K562 (cell line): ENCODE results near the gene PLXDC1. TPM values are rescaled to one million over a fixed set of nuclear protein-coding genes. Genes with fewer than 3 reads are reported as not detected.
A peak's percentile ranks its signal among the peaks of the same experiment; 100 is the strongest.

Experiments used
- BRD9 ChIP-seq: fragments of 450-650 bp; IDR thresholded peaks from 2 replicates; pipeline ENCODE4 v1.6.1; 2018; ENCODE audit warnings: low read depth; ENCODE audit not compliant: partially characterized antibody
- CSDE1 ChIP-seq, 2 experiments: fragments of 450-650 bp; IDR thresholded peaks; 2 replicates each; pipeline ENCODE4 v1.6.1; 2016; ENCODE audit warnings: mild to moderate bottlenecking in 1 of 2
- FOXJ3 ChIP-seq: sonication (generic); formaldehyde crosslinking; IDR thresholded peaks from 2 replicates; pipeline ENCODE4 v1.4.0; 2020; ENCODE audit warnings: mild to moderate bottlenecking, missing genetic modification reagents
- HDAC1 ChIP-seq, 2 experiments: fragments of 450-650 bp; IDR thresholded peaks; 2 replicates each; pipeline ENCODE4 v1.6.1; 2016 to 2017; ENCODE audit warnings: inconsistent platforms in 1 of 2, mild to moderate bottlenecking in 1 of 2, moderate library complexity in 1 of 2
- JUNB ChIP-seq: fragments of 450-650 bp; formaldehyde crosslinking; conservative IDR thresholded peaks from 2 replicates; pipeline ENCODE4 v1.4.0; 2020; ENCODE audit warnings: mild to moderate bottlenecking
- L3MBTL2 ChIP-seq: fragments of 450-650 bp; IDR thresholded peaks from 2 replicates; pipeline ENCODE4 v1.6.1; 2016; ENCODE audit warnings: mild to moderate bottlenecking, moderate library complexity
- MTA2 ChIP-seq: fragments of 450-650 bp; IDR thresholded peaks from 2 replicates; pipeline ENCODE4 v1.6.1; 2016; ENCODE audit warnings: low read depth
- PHF21A ChIP-seq: fragments of 450-650 bp; IDR thresholded peaks from 2 replicates; pipeline ENCODE4 v1.6.1; 2017; ENCODE audit warnings: low read depth, borderline replicate concordance
- PTBP1 ChIP-seq: fragments of 200-400 bp; formaldehyde crosslinking; IDR thresholded peaks from 2 replicates; pipeline ENCODE4 v1.6.1; 2017; ENCODE audit warnings: low read depth, low read length
- ZC3H4 ChIP-seq: sonication (generic); formaldehyde crosslinking; IDR thresholded peaks from 2 replicates; pipeline ENCODE4 v1.9.0; 2021; ENCODE audit warnings: missing genetic modification reagents, borderline replicate concordance
- ZNF316 ChIP-seq: fragments of 450-650 bp; IDR thresholded peaks from 2 replicates; pipeline ENCODE4 v1.6.1; 2016
- polyA plus RNA-seq, 8 experiments: library from polyadenylated mRNA; depleted of rRNA in 4 of 8; stranded (reverse) in 5 of 8; unstranded in 3 of 8; fragments of >200 nt; fragmentation: Nextera tagmentation in 2 of 8; fragmentation: Illumina TruSeq in 1 of 8; extraction: Ambion mirVana in 2 of 8; extraction: Trizol in 1 of 8; gene quantifications; 2 replicates each; pipeline versions ENCODE4 v1.2.1 to v1.2.3, GENCODE V29; 2011 to 2014; ENCODE audit warnings: inconsistent platforms in 1 of 8, missing spikeins in 1 of 8
- total RNA-seq, 7 experiments: library from RNA; depleted of rRNA in 6 of 7; stranded (reverse); fragments of >200 nt in 6 of 7; fragmentation: Illumina TruSeq in 2 of 7; extraction: Trizol in 2 of 7; gene quantifications; 2 replicates each; pipeline versions ENCODE4 v1.2.1 to v1.2.3, GENCODE V29; 2011 to 2021; ENCODE audit warnings: low replicate concordance in 1 of 7
- TF ChIP-seq, protein P1 (sequence below): IDR thresholded peaks from 2 replicates; pipeline ENCODE4 v1.6.1; 2014; ENCODE audit warnings: antibody characterized with exemption
- TF ChIP-seq, protein P2 (sequence below): sonication (generic); formaldehyde crosslinking; IDR thresholded peaks from 2 replicates; pipeline ENCODE4 v1.8.1; 2023; ENCODE audit warnings: mild to moderate bottlenecking, missing genetic modification reagents
- TF ChIP-seq, protein P3 (sequence below): sonication (generic); formaldehyde crosslinking; IDR thresholded peaks from 2 replicates; pipeline ENCODE4 v1.8.0; 2022; ENCODE audit warnings: missing genetic modification reagents, mild to moderate bottlenecking, borderline replicate concordance
- TF ChIP-seq, protein P4 (sequence below): sonication (generic); formaldehyde crosslinking; IDR thresholded peaks from 2 replicates; pipeline ENCODE4 v1.8.0; 2022; ENCODE audit warnings: mild to moderate bottlenecking, missing genetic modification reagents
- TF ChIP-seq, protein P5 (sequence below): fragments of 450-650 bp; formaldehyde crosslinking; IDR thresholded peaks from 2 replicates; pipeline ENCODE4 v1.4.0; 2022; ENCODE audit warnings: mild to moderate bottlenecking, moderate library complexity
- TF ChIP-seq, protein P6 (sequence below), 2 experiments: fragments of 150-350 bp in 1 of 2; IDR thresholded peaks; 2 replicates each; pipeline ENCODE4 v1.6.1; 2012 to 2016; ENCODE audit warnings: low read depth in 2 of 2, low read length in 2 of 2, mild to moderate bottlenecking in 1 of 2, moderate library complexity in 1 of 2

The PLXDC1 gene
- total and polyA plus RNA-seq, 9 of the 15 experiments (the other 6 are each of a cell fraction or from before 2014, with no cell fraction given), result not detected

DNA sequence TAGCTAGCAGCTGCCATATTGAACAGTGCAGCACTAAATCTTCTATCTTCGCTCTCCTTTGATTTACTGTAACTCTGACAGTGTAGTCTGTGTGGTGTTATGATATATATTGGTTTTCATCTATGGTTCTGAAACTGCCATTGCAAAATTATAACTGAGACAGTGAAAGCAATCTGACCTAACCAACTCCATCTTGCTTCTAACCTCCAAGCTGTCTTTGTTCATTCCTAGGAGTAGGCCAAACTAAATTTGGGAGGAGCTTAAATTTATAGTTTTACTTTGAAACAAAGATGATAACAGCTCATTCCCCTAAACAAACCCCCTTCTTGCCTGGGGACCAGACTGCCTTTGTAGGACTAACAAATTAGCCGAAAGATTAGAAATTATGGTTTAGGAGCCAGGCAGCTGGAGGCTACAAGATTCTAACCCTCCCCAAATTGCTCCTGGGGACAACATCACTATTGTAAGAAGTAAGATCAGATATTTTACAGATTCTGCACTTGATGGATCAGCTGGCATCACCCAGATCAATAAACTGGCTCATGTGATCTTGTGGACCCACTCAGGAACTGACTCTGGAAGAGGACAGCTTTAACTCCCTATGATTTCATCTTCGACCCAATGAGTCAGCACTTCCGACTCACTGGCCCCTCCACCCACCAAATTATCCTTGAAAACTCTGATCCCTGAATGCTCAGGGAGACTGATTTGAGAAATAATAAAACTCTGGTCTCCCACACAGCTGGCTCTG, 137.2 kb downstream of the PLXDC1 start (continued):
- TF ChIP-seq, protein P1, sequence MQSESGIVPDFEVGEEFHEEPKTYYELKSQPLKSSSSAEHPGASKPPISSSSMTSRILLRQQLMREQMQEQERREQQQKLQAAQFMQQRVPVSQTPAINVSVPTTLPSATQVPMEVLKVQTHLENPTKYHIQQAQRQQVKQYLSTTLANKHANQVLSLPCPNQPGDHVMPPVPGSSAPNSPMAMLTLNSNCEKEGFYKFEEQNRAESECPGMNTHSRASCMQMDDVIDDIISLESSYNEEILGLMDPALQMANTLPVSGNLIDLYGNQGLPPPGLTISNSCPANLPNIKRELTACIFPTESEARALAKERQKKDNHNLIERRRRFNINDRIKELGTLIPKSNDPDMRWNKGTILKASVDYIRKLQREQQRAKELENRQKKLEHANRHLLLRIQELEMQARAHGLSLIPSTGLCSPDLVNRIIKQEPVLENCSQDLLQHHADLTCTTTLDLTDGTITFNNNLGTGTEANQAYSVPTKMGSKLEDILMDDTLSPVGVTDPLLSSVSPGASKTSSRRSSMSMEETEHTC, result no peak
- TF ChIP-seq FOXJ3 (CRISPR knock-in tag) (no peak), ZC3H4 (CRISPR knock-in tag) (no peak), BRD9 (no peak), JUNB (CRISPR knock-in tag) (no peak), ZNF316 (peak; percentile 98), HDAC1 (IDR thresholded peaks at IDR 0.05) (no peak), CSDE1 (IDR thresholded peaks at IDR 0.05) (no peak), PHF21A (no peak), MTA2 (no peak), L3MBTL2 (no peak), PTBP1 (no peak)
- TF ChIP-seq, protein P2, sequence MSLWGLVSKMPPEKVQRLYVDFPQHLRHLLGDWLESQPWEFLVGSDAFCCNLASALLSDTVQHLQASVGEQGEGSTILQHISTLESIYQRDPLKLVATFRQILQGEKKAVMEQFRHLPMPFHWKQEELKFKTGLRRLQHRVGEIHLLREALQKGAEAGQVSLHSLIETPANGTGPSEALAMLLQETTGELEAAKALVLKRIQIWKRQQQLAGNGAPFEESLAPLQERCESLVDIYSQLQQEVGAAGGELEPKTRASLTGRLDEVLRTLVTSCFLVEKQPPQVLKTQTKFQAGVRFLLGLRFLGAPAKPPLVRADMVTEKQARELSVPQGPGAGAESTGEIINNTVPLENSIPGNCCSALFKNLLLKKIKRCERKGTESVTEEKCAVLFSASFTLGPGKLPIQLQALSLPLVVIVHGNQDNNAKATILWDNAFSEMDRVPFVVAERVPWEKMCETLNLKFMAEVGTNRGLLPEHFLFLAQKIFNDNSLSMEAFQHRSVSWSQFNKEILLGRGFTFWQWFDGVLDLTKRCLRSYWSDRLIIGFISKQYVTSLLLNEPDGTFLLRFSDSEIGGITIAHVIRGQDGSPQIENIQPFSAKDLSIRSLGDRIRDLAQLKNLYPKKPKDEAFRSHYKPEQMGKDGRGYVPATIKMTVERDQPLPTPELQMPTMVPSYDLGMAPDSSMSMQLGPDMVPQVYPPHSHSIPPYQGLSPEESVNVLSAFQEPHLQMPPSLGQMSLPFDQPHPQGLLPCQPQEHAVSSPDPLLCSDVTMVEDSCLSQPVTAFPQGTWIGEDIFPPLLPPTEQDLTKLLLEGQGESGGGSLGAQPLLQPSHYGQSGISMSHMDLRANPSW (CRISPR knock-in tag), result no peak
- TF ChIP-seq, protein P3, sequence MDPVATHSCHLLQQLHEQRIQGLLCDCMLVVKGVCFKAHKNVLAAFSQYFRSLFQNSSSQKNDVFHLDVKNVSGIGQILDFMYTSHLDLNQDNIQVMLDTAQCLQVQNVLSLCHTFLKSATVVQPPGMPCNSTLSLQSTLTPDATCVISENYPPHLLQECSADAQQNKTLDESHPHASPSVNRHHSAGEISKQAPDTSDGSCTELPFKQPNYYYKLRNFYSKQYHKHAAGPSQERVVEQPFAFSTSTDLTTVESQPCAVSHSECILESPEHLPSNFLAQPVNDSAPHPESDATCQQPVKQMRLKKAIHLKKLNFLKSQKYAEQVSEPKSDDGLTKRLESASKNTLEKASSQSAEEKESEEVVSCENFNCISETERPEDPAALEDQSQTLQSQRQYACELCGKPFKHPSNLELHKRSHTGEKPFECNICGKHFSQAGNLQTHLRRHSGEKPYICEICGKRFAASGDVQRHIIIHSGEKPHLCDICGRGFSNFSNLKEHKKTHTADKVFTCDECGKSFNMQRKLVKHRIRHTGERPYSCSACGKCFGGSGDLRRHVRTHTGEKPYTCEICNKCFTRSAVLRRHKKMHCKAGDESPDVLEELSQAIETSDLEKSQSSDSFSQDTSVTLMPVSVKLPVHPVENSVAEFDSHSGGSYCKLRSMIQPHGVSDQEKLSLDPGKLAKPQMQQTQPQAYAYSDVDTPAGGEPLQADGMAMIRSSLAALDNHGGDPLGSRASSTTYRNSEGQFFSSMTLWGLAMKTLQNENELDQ, result no peak
- TF ChIP-seq, protein P4, sequence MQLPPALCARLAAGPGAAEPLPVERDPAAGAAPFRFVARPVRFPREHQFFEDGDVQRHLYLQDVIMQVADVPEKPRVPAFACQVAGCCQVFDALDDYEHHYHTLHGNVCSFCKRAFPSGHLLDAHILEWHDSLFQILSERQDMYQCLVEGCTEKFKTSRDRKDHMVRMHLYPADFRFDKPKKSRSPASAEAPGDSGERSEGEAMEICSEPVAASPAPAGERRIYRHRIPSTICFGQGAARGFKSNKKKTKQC, result no peak
- TF ChIP-seq, protein P5, sequence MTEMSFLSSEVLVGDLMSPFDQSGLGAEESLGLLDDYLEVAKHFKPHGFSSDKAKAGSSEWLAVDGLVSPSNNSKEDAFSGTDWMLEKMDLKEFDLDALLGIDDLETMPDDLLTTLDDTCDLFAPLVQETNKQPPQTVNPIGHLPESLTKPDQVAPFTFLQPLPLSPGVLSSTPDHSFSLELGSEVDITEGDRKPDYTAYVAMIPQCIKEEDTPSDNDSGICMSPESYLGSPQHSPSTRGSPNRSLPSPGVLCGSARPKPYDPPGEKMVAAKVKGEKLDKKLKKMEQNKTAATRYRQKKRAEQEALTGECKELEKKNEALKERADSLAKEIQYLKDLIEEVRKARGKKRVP, result peak; percentile 84
- TF ChIP-seq, protein P6, sequence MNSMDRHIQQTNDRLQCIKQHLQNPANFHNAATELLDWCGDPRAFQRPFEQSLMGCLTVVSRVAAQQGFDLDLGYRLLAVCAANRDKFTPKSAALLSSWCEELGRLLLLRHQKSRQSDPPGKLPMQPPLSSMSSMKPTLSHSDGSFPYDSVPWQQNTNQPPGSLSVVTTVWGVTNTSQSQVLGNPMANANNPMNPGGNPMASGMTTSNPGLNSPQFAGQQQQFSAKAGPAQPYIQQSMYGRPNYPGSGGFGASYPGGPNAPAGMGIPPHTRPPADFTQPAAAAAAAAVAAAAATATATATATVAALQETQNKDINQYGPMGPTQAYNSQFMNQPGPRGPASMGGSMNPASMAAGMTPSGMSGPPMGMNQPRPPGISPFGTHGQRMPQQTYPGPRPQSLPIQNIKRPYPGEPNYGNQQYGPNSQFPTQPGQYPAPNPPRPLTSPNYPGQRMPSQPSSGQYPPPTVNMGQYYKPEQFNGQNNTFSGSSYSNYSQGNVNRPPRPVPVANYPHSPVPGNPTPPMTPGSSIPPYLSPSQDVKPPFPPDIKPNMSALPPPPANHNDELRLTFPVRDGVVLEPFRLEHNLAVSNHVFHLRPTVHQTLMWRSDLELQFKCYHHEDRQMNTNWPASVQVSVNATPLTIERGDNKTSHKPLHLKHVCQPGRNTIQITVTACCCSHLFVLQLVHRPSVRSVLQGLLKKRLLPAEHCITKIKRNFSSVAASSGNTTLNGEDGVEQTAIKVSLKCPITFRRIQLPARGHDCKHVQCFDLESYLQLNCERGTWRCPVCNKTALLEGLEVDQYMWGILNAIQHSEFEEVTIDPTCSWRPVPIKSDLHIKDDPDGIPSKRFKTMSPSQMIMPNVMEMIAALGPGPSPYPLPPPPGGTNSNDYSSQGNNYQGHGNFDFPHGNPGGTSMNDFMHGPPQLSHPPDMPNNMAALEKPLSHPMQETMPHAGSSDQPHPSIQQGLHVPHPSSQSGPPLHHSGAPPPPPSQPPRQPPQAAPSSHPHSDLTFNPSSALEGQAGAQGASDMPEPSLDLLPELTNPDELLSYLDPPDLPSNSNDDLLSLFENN (IDR thresholded peaks at IDR 0.05; ENCODE audit: low read depth in 2 of 2, low read length in 2 of 2), result no peak
